Activated T-cell treated with anti-CD3 and anti-CD28 coated beads for 24 hours (primary cell): ENCODE measurements around the gene PTX4.

Experiments
- DNase-seq: peaks from one replicate; pipeline ENCODE4 v3.0.0-alpha.2; 2020; ENCODE audit warnings: low read depth

The PTX4 gene, protein sequence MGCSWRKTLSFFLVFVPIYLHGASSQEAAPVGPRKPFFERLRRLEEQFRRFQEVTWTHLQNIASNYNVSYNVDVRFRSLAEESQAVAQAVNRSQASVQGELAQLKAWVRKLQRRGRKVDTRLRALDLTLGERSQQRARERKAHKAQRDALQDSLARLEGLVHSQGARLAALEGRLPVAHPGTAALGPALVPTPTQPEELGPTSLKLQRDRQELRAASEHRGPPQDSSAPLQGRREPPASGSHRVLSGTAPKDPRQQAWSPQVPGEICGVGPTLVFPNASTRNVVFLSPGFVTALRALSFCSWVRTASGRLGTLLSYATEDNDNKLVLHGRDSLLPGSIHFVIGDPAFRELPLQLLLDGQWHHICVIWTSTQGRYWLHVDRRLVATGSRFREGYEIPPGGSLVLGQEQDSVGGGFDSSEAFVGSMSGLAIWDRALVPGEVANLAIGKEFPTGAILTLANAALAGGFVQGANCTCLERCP

DNA sequence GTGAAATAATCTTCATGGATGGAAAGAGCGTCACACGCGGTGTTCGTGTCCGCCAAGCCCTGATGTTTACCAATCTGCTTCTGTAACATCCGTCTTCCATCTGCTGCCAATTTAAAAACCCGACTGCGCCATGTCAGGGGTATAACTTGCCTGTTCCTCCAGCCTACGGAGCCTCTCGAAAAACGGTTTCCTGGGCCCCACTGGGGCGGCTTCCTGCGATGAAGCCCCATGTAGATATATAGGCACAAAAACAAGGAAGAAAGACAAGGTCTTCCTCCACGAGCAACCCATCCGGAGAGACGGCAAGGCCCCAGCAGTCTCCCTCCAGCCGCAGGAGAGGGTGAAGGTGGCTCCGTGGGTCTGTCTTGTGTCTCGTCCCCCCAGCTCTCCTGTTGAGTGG is at the start of gene PTX4:
PTX4 (minus strand) TSS at position 326 of the 400 bp plus-strand sequence; CDS start at position 291, 35 bp downstream.
- DNase-seq = no peak

DNA sequence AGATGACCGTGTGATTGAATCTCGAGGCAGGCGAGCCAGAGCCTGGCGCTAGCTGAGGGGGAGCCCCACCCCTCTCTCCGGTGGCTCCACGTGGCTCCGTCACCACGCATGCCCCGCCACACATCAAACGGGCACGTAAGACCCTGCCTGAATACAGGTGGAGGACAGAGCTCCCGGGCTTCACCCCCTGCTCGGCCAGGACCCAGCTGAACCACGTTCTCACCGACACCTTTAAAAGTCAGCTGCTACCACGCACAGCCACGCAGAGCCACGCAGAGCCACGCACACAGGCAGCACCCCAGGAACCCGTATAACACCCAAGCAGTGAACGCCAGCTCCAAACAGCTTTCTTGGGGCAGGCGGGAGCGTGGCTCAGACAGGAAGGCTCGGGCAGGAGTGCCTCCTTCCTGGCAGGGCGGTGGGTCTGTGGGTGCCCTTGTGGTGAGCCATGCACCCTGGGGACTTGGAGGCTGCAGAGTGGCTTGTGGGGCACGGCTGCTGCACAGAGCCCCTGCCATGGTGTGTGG is 49.1 kb upstream of the PTX4 start:
- DNase-seq = no peak

DNA sequence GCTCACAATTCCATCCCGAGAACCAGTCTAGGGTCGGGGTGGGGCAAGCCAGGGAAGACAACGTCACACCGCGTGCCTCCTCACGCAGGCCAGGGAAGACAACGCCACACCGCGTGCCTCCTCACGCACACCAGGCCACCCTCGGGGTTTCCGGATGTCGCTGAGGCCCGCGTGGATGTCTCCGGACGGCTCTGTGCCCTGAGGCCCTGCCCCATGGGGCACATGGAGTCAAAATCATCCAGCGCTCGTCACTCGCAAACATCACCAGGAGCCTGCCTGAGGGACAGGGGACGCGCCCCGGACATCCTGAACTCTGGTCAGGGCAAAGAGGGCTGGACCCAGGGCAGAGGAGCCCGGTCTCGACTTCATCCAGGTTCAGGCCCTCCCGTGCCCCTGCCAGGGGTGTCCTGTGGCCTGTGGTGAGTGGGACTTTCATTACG is 48.4 kb upstream of the PTX4 start:
- DNase-seq = no peak

DNA sequence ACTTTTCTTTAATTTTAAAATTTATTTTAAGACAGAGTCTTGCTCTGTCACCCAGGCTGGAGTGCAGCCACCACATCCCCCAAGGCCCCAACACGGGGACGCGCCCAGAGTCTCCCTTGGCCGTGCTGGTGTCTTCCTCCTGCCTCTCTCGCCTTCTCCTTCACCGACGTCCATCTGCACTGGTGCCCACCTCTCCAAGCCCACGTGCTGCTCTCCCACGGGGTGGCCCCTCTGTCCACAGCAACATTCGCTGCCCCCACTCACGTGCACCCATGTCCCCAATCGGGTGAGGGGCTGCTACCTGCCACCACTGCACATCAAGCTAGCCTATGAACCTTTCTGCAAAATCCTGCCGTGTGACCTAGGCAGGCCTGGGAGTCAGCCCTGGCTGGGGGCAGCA is 47.9 kb upstream of the PTX4 start:
- DNase-seq = no peak

DNA sequence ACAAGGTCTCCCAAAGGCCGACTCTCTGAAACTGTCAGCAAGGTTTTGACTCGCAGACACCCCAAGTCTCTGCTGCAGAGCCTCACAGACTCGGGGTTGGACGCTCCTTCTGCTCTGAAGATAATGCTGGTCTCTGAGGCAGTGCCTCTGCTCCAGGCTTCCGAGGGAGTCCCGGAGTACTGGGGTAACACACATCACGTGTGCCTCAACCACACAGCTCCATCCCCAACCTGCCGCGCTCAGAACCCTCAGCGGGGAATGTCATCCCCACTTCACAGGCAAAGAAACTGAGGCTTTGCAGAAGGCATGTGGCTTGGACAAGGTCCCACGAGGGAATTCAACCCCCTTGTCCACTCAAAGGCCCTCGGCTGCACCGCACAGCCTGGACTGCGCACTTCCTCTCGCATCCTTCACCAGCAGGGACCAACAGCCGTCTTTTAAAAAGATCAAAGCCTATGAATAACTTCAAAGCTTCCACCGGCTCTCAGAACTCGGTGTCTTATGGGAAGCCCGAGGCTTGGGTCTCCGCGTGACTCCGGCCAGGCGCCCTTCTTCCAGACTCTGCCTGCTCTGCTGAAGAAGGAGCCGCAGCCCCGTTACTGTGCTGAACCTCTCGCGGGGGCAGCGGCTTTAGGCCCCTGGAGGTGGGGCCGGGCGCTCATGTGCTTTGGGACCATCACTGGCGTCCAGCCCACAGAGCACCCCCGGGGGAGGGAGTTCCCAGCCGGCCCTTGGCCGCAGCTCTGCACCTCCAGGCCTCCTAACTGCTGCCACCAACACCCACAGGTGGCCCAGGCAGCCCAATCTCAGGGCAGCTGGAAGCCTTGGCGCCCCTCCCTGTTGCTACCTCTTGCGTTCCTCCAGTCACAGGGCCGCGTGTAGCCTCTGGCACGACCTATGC is 46.9 kb upstream of the PTX4 start:
- DNase-seq = no peak

DNA sequence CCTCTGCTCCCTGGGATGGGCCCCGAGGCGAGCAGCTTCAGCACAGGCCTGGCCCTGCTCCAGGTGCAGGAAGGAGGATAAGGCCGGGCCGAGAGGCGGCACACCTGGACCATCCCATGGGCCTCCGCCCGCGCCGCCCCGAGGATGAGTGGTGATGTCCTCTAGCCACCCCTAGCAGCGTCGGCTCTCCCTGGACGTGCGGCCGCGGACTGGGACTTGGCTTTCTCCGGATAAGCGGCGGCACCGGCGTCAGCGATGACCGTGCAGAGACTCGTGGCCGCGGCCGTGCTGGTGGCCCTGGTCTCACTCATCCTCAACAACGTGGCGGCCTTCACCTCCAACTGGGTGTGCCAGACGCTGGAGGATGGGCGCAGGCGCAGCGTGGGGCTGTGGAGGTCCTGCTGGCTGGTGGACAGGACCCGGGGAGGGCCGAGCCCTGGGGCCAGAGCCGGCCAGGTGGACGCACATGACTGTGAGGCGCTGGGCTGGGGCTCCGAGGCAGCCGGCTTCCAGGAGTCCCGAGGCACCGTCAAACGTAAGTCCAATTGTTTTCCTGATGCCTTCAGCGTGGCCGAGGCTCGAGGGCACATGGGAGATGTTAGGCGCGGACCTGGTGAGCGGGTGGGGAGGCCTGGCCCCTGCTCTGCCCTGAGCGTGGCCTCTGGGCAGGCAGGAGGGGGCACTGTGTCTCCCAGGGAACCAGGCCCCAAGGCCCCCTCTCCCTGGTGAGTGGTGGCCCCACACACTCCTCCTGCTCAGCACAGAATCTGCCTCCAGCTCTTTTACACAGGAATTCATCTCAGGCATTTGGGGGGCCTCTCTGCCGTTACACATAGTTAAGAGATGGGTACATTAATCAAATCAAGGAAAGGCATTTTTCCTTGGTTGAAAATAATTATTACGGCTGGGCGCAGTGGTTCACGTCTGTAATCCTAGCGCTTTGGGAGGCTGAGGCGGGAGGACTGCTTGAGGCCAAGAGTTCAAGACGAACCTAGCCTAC is 45.6 kb upstream of the PTX4 start:
- no peak for DNase-seq

DNA sequence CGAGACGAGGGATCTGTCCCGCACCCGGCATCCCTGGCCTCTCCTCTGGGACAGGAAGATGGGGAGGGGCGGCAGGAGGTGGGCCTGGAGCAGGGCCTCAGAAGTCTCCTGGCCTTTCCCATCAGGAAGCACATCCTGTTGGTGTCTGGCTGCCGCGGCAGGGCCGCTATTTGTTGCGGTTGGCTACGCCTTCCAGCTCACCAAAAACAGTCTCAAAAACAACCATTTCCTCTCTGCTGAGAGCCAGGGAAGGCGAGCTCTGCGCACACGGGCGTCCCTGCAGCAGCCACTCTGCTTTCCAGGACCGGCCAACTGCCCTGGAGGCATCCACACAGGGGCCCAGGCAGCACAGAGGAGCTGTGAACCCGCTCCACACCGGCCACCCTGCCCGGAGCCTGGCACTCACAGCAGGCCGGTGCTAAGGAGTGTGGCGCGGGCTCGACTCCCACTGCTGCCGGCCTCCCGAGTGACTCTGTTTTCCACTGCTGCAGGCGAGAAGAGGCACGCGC is 44.8 kb upstream of the PTX4 start, which contains the start of gene TMEM204:
TMEM204 (plus strand) TSS at position 224 of the 509 bp plus-strand sequence. CDS start 610 bp downstream, outside the sequence.
- DNase-seq = no peak

DNA sequence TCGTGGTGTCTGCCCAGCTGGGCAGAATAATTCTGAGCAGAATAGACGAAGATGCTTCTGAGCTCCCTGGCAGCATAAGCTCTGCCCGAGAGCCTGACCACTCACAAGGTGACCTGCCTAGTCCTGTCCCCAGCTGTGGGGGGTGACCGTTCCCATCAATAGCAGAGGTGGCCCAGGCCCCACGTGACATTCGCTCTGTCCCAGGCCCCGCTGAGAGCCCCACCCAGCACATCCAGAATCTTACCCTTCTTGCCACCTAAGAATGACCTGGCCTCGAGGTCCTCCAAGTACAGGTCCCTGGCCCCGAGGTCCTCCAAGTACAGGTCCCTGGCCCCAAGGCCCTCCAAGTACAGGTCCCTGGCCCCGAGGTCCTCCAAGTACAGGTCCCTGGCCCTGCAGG is 44.0 kb upstream of the PTX4 start:
- no peak for DNase-seq

DNA sequence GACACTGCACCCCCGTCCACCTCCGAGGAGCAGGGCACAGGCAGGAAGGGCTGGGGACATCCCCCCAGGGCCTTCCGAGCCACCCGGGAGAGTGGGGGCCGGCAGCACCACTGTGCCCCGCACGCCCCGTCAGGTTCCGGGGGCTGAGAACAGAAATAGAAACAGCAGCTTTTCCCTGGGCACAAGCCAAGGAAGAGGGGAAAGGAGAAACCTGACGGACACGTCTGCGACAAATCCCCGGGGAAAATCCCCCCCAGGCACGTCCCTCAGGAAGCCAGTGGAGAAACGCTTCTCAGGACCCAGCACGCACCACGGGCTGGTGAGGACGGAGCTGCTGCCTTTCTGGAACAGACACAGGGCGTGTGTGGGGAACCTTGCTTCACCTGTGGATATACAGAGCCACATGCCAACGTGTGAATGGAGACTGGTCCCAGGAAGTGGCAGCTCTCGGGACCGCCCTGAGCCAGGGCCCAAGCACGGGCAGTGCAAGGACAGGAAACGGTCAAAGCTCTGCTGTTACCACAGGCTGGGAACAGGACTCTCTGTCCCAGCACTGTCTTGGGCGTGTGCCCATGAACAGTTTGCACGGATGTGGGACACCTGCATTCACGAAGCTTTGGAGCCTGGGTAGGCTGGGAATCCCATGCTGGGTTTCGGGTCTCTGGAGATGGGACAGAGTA is 43.5 kb upstream of the PTX4 start:
- DNase-seq = no peak

DNA sequence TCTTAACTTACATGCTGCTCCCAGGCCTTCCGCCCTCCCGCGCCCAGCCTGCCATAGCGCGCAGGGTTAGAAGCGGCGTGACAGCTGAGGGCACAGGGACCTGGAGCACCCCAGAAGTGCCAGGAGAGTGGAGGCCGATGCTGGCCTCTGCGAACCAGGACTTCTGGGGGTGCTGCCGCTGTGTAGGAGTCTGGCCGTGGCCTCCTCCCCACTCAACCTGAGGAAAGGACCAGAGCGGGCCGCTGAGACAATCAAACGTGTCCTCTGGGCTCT is 42.8 kb upstream of the PTX4 start:
- DNase-seq = no peak

DNA sequence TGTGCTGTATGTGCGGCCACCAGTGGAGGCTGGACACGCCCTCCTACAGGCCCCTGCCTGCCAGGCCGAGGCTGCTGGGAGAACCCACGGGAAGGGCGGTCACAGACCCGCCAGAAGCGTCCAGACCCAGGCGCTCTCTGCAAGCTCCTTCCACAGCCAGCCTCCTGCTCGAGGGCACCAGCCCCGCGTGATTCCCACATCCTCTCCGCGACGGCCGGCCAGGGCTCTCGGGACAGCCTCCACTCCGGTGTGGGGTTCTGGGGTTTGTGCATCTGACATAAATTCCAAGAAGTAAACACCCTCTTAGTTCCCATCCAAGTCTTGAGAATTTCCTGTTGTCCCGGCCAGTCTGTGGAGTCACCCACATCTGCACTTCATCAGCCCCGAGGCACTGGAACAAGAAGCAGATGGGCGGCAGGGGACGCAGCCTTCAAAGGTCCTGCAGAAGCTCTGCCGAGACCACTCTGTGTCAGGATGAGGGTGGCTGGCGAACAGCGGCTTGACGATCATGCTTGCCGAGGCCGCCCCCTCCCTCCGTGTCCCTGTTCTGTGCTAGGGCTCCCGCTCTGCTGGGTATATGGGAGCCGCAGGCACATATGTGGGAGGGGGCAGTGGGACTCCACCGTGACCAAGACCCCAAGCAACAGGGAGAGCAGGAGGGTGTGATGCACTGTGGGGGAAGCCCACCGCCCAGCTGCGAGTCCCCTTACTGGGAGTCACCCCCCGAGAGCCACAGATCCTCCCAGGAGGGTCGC is 42.3 kb upstream of the PTX4 start:
- DNase-seq = no peak

DNA sequence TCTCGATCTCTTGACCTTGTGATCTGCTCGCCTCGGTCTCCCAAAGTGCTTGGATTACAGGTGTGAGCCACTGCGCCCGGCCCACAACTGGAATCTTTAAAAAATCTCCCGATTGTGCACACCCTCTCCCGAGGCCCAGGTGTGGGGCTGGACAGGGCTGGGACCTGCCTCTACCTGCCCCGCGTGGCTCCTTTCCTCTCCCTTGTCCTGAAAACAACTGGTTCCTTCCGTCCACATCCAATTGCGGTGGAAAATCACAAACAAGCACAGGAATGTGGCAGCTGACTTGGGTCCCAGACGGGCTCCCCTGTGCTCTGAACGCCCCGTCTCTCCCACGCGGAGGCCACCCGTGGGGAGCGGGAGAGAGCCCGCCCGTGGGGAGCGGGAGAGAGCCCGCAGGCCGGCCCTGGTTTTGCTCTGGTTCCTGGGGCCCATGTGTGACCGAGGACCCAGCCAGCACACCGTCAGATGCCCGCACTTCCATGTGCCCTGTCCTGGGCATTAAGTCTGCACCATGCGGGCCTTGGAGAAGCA is 41.7 kb upstream of the PTX4 start:
- DNase-seq = no peak

DNA sequence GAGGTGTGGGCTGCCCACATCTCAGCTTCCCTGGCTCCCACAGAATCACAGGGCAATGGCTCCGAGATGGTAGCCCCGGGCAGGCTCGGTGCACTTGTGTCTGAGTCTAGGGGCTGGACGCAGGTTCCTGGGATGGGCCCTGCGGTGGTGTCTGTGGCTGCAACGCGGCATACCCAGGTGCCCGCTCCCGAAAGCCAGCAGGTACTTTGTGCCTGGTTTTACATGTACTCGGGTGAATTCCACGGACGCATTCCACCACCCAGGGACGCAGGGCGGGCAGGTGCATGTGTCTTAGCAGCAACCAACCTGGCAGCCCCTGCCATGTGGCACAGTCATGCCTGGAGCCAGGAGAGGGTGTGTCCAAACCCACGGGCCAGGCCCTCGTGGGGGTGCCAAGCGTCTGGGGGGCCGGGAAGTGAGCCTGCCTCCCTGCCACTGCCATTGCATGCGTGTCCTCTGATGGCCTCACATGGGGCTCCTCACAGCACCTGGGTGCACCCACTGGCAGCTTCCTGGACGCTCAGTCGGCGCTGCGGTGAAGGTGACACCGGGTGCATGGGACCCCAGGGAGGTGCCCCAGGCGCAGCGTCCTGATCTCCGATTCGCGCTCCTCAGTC is 40.3 kb upstream of the PTX4 start:
- DNase-seq = no peak

DNA sequence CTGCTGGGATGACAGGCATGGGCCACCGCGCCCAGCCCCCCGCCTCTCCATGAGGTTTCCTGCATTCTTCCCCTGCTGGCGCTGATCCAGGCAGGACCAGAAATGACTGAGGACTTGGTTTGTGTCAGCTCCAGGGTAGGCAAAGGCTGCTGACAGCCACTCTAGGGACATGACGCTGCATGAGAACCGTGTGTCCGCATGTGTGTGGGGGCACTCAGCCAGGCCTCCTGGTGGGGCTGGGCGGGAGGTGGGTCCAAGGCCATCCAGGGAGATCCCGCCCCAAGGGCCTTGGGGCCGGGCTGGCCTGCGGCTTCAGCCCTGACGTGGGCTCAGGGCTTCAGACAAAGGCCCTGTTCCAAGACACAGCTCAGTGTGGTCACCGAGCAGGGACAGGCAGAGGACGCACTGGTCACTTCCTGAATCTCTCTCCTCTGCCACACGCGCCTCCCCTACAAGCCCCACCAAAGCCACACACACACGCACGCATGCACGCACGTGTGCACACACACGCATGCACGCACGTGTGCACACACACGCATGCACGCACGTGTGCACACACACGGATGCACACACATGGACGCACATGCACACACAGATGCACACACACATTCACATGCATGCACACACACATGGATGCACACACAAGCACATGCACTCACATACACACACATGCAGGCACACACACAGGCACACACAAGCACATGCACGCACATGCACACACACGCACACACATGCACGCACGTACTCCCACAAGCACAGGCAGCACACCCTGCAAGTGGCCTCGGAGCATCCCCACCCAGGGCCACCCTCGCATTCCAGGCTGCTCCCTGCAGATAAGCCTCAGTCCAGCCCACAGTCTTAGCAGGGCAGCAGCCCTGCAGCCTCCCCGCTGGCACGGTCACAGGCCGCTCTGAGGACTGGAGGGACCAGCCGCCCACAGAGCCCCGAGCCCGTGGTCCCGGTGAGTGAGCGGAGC is 39.4 kb upstream of the PTX4 start:
- DNase-seq = no peak

DNA sequence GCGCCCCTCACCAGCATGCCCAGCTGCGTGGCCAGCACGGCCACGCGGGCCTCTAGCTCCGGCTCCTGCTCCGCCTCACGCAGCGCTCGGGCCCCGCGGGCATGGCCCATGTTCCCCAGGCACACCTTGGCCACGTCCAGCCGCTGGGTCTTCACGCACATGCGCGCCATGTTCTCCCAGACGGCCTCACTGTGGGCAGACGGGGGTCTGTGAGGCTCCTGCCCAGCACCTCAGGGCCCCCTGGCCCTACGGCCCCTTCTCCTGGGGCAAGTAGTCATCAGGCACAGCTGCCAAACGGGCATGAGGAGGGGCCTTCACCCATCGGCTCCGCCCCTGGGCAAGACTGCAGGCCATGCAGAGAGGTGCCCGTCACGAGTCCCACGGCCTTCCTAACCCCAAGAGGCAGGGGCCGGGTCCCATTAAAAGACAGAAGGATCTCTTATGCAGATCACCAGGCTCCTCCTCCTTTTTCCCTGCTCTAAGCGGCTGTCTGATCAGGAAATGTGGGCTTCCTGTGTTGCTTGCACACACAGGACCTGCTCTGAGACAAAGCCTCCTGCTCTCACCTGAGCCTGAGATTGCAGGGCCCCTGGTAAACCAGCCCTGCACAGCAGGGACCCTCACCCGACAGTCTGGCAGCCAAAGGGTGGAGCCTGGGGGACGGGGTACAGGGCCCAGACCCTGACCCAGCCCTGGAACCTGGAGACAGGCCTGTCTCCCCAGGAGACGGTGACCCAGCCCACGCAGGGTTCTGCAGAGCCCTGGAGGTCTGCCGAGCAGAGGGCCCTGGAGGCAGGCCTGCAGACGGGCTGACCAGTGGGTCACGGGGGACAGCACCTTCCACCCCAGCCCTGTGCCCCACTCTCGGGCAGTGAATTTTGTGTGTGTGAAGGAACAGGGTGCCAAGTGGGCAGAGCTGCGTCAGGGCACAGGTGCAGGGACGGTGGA is 38.1 kb upstream of the PTX4 start:
- DNase-seq = no peak

DNA sequence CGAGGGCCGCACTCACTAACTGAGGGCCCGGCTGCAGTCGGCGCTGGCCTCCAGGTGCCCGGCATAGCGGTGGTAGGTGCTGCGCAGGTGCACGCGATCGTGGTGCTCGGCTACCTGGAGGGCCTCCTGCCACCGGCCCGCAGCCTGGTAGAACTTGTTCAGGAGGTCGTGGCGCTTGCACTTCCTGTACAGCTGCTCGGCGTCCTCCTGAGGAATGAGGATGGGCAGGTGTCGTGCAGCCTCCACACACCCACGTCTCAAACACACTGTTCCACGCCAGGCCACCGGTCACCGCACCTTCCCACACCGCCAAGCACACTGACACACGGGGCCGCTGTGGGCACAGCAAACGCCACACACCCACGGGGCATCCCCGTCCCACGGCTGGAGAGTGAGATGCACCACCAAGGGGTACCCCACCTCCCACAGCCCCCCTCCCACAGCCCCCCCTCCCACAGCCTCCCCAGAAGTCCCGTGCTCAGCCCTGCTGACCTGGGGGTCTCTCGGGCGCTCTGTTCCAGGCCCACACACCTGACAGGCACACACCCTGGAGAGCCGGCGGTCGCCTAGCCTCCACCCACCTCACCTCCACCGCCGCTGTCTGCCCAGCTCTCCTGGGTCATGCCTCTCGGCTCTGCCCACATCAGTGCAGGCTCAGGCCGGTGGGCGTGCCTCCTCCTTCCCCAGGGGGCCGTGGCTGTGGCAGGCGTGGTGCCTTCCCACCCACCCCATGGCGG is 37.3 kb upstream of the PTX4 start:
- no peak for DNase-seq
